ENCODE data around the gene IRF8. TPM values are rescaled to one million over a fixed set of nuclear protein-coding genes. Genes with fewer than 3 reads are reported as not detected.
"Not testable (repeated sequence)": the region's sequence is repeated elsewhere in the genome, so short reads cannot be mapped to it uniquely, and the experiment has no call there.

IRF8 gene
- total and polyA plus RNA-seq, 5 donors from 2014 or later = 0.78 to 4.4 (median 3.8) TPM

- peaks cover 14% of the 10 kb centered on the region for H3K4me1 ChIP-seq (ENCODE audit: control insufficient read depth, insufficient read depth, low read length, poor library complexity, severe bottlenecking)
- H3K4me3 Mint-ChIP-seq = peak overlapping the region in 1 of 4 donors; percentile 31
- H3K27me3 ChIP-seq (ENCODE audit: control insufficient read depth, insufficient read depth, low read length) = peaks cover 21% of the 10 kb centered on the region
- H3K9me3 Mint-ChIP-seq = peaks cover 0 to 2% (median 0%) of the 10 kb centered on the region in 7 donors
- peaks cover 63% of the 10 kb centered on the region for H3K27me3 Mint-ChIP-seq
- no peak overlapping the region for H3K4me3 ChIP-seq (ENCODE audit: low read depth, low read length)
- H3K9me3 ChIP-seq (ENCODE audit: control insufficient read depth in 2 of 2, low read length in 2 of 2) = no peaks in the 10 kb centered on the region
- peaks cover 4% of the 10 kb centered on the region for H3K36me3 Mint-ChIP-seq
- DNase-seq (no peak), ATAC-seq (ENCODE audit: low read depth in 2 of 2) (no peak)
- no peaks in the 10 kb centered on the region for H3K36me3 ChIP-seq (ENCODE audit: control insufficient read depth, insufficient read depth, low read length)
- no peak overlapping the region for H3K27ac ChIP-seq (ENCODE audit: insufficient read depth, low read length, poor library complexity, severe bottlenecking)
- peaks cover 5 to 53% (median 18%) of the 10 kb centered on the region in 4 donors for H3K4me1 Mint-ChIP-seq
- H3K27ac Mint-ChIP-seq = peak overlapping the region in 1 of 3 donors; percentile 52
Measured at GRCh38 chr16:85901110-85901509, 2.1 kb downstream of the IRF8 start.

GRCh38 chr16:85901773-85902365 is 2.9 kb downstream of the IRF8 start:
- ATAC-seq (ENCODE audit: low read depth in 2 of 2) (no peak), DNase-seq (no peak)
- Histone ChIP-seq H3K36me3 (ENCODE audit: control insufficient read depth, insufficient read depth, low read length) (no peaks in the 10 kb centered on the region), H3K9me3 (ENCODE audit: control insufficient read depth in 2 of 2, low read length in 2 of 2) (no peaks in the 10 kb centered on the region), H3K27me3 (ENCODE audit: control insufficient read depth, insufficient read depth, low read length) (peaks cover 21% of the 10 kb centered on the region), H3K27ac (ENCODE audit: insufficient read depth, low read length, poor library complexity, severe bottlenecking) (no peak overlapping the region), H3K4me1 (ENCODE audit: control insufficient read depth, insufficient read depth, low read length, poor library complexity, severe bottlenecking) (peaks cover 14% of the 10 kb centered on the region), H3K4me3 (ENCODE audit: low read depth, low read length) (no peak overlapping the region)
- H3K27me3 Mint-ChIP-seq = peaks cover 56% of the 10 kb centered on the region
- peaks cover 0 to 2% (median 0%) of the 10 kb centered on the region in 7 donors for H3K9me3 Mint-ChIP-seq
- peaks cover 6% of the 10 kb centered on the region for H3K36me3 Mint-ChIP-seq
- H3K27ac Mint-ChIP-seq = peak overlapping the region in 2 of 3 donors; percentile 67 to 73
- peaks cover 5 to 55% (median 18%) of the 10 kb centered on the region in 4 donors for H3K4me1 Mint-ChIP-seq
- peak overlapping the region in 3 of 4 donors; percentile 13 to 91 (median 39) for H3K4me3 Mint-ChIP-seq

GRCh38 chr16:85902366-85903155 is 3.6 kb downstream of the IRF8 start:
- H3K4me1 Mint-ChIP-seq = peaks cover 5 to 55% (median 18%) of the 10 kb centered on the region in 4 donors
- H3K27ac ChIP-seq (ENCODE audit: insufficient read depth, low read length, poor library complexity, severe bottlenecking) = no peak overlapping the region
- ATAC-seq (ENCODE audit: low read depth in 2 of 2) = peak; percentile 38 to 46
- H3K4me1 ChIP-seq (ENCODE audit: control insufficient read depth, insufficient read depth, low read length, poor library complexity, severe bottlenecking) = peaks cover 14% of the 10 kb centered on the region
- H3K36me3 Mint-ChIP-seq = peaks cover 6% of the 10 kb centered on the region
- H3K9me3 ChIP-seq (ENCODE audit: control insufficient read depth in 2 of 2, low read length in 2 of 2) = no peaks in the 10 kb centered on the region
- peaks cover 15% of the 10 kb centered on the region for H3K27me3 ChIP-seq (ENCODE audit: control insufficient read depth, insufficient read depth, low read length)
- peaks cover 49% of the 10 kb centered on the region for H3K27me3 Mint-ChIP-seq
- H3K4me3 Mint-ChIP-seq = peak overlapping the region; percentile 67 to 91 (median 82)
- H3K4me3 ChIP-seq (ENCODE audit: low read depth, low read length) = peak overlapping the region; percentile 53
- no peaks in the 10 kb centered on the region for H3K36me3 ChIP-seq (ENCODE audit: control insufficient read depth, insufficient read depth, low read length)
- H3K27ac Mint-ChIP-seq = peak overlapping the region in 2 of 3 donors; percentile 77 to 92
- DNase-seq = peak in 2 of 3 donors; percentile 14 to 50
- peaks cover 0 to 2% (median 0%) of the 10 kb centered on the region in 7 donors for H3K9me3 Mint-ChIP-seq

- Mint-ChIP-seq H3K27me3 (peaks cover 43% of the 10 kb centered on the region), H3K27ac (peak overlapping the region in 2 of 3 donors; percentile 77 to 92), H3K4me1 (peaks cover 5 to 50% (median 18%) of the 10 kb centered on the region in 4 donors), H3K36me3 (peaks cover 6% of the 10 kb centered on the region), H3K4me3 (peak overlapping the region in 3 of 4 donors; percentile 75 to 91 (median 88)), H3K9me3 (peaks cover 0 to 2% (median 0%) of the 10 kb centered on the region in 7 donors)
- H3K9me3 ChIP-seq (ENCODE audit: control insufficient read depth in 2 of 2, low read length in 2 of 2) = no peaks in the 10 kb centered on the region
- H3K36me3 ChIP-seq (ENCODE audit: control insufficient read depth, insufficient read depth, low read length) = no peaks in the 10 kb centered on the region
- no peak overlapping the region for H3K27ac ChIP-seq (ENCODE audit: insufficient read depth, low read length, poor library complexity, severe bottlenecking)
- peak overlapping the region; percentile 53 for H3K4me3 ChIP-seq (ENCODE audit: low read depth, low read length)
- peaks cover 11% of the 10 kb centered on the region for H3K4me1 ChIP-seq (ENCODE audit: control insufficient read depth, insufficient read depth, low read length, poor library complexity, severe bottlenecking)
- H3K27me3 ChIP-seq (ENCODE audit: control insufficient read depth, insufficient read depth, low read length) = peaks cover 12% of the 10 kb centered on the region
- DNase-seq = no peak
- no peak for ATAC-seq (ENCODE audit: low read depth in 2 of 2)
Measured at GRCh38 chr16:85903559-85903958, 4.6 kb downstream of the IRF8 start.

- Mint-ChIP-seq H3K4me3 (no peak overlapping the region), H3K9me3 (peaks cover 0 to 2% (median 0%) of the 10 kb centered on the region in 7 donors), H3K27me3 (peaks cover 31% of the 10 kb centered on the region), H3K27ac (no peak overlapping the region), H3K36me3 (peaks cover 3% of the 10 kb centered on the region), H3K4me1 (peaks cover 5 to 39% (median 16%) of the 10 kb centered on the region in 4 donors)
- no peaks in the 10 kb centered on the region for H3K9me3 ChIP-seq (ENCODE audit: control insufficient read depth in 2 of 2, low read length in 2 of 2)
- no peak for DNase-seq
- H3K36me3 ChIP-seq (ENCODE audit: control insufficient read depth, insufficient read depth, low read length) = no peaks in the 10 kb centered on the region
- no peak overlapping the region for H3K4me3 ChIP-seq (ENCODE audit: low read depth, low read length)
- peaks cover 4% of the 10 kb centered on the region for H3K27me3 ChIP-seq (ENCODE audit: control insufficient read depth, insufficient read depth, low read length)
- ATAC-seq (ENCODE audit: low read depth in 2 of 2) = no peak
- no peak overlapping the region for H3K27ac ChIP-seq (ENCODE audit: insufficient read depth, low read length, poor library complexity, severe bottlenecking)
- H3K4me1 ChIP-seq (ENCODE audit: control insufficient read depth, insufficient read depth, low read length, poor library complexity, severe bottlenecking) = peaks cover 5% of the 10 kb centered on the region
Measured at GRCh38 chr16:85905110-85906095, 6.4 kb downstream of the IRF8 start.

- H3K36me3 ChIP-seq (ENCODE audit: control insufficient read depth, insufficient read depth, low read length) = no peaks in the 10 kb centered on the region
- DNase-seq = no peak
- Mint-ChIP-seq H3K27me3 (peaks cover 22% of the 10 kb centered on the region), H3K9me3 (peaks cover 0 to 2% (median 0%) of the 10 kb centered on the region in 7 donors), H3K4me1 (peaks cover 5 to 31% (median 16%) of the 10 kb centered on the region in 4 donors), H3K36me3 (peaks cover 3% of the 10 kb centered on the region), H3K4me3 (peak overlapping the region in 1 of 4 donors; percentile 85), H3K27ac (no peak overlapping the region)
- H3K27ac ChIP-seq (ENCODE audit: insufficient read depth, low read length, poor library complexity, severe bottlenecking) = no peak overlapping the region
- peaks cover 5% of the 10 kb centered on the region for H3K4me1 ChIP-seq (ENCODE audit: control insufficient read depth, insufficient read depth, low read length, poor library complexity, severe bottlenecking)
- H3K4me3 ChIP-seq (ENCODE audit: low read depth, low read length) = no peak overlapping the region
- ATAC-seq (ENCODE audit: low read depth in 2 of 2) = no peak
- H3K27me3 ChIP-seq (ENCODE audit: control insufficient read depth, insufficient read depth, low read length) = peaks cover 4% of the 10 kb centered on the region
- H3K9me3 ChIP-seq (ENCODE audit: control insufficient read depth in 2 of 2, low read length in 2 of 2) = no peaks in the 10 kb centered on the region
Measured at GRCh38 chr16:85906349-85906748, 7.4 kb downstream of the IRF8 start.

GRCh38 chr16:85907231-85907630 is 8.3 kb downstream of the IRF8 start:
- H3K36me3 ChIP-seq (ENCODE audit: control insufficient read depth, insufficient read depth, low read length); H3K4me3 ChIP-seq (ENCODE audit: low read depth, low read length); H3K4me1 ChIP-seq (ENCODE audit: control insufficient read depth, insufficient read depth, low read length, poor library complexity, severe bottlenecking); ATAC-seq (ENCODE audit: low read depth in 2 of 2); H3K27me3 ChIP-seq (ENCODE audit: control insufficient read depth, insufficient read depth, low read length); H3K27ac ChIP-seq (ENCODE audit: insufficient read depth, low read length, poor library complexity, severe bottlenecking); H3K9me3 Mint-ChIP-seq; H3K9me3 ChIP-seq (ENCODE audit: control insufficient read depth in 2 of 2, low read length in 2 of 2); H3K4me3 Mint-ChIP-seq; DNase-seq; H3K36me3 Mint-ChIP-seq; H3K27ac Mint-ChIP-seq: not testable (repeated sequence)
- Mint-ChIP-seq H3K4me1 (peaks cover 5 to 24% (median 15%) of the 10 kb centered on the region in 4 donors), H3K27me3 (peaks cover 13% of the 10 kb centered on the region)

Measured in CD4-positive, CD25-positive, alpha-beta regulatory T cell (primary cell).